Inferior parietal cortex (tissue), 1 donor: ENCODE results near the gene LILRA6.
"Not testable (repeated sequence)": the region's sequence is repeated elsewhere in the genome, so short reads cannot be mapped to it uniquely, and the experiment has no call there.

Source experiments
- DNase-seq: peaks from one replicate; pipeline ENCODE4 v3.0.0-alpha.2; 2016; ENCODE audit errors: extremely low spot score

The LILRA6 gene

DNA sequence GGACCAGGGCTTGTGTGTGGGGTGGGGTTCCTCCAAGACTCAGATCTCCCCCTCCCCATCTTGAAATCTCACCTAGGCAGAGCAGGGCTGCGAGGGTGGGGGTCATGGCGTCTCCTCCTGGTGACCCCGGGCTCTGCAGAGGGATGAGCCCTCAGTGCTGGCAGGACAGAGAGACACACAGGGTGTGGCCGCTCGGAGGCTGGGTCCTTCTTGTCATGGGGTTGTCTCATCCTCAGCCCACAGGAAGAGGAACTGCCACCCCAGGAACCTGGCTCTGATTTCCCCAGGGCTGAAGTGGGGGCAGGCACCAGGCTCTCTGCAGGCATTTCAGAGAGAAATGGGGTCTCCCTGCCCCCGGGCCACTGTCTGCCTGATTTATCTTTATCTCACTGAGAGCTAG is at the start of gene LILRA6:
Gene LILRA6, minus strand, starts transcription at position 145 of the 400 bp plus-strand sequence.
- not testable (repeated sequence) for DNase-seq

GRCh38 chr19:54289160-54289559 is 46.6 kb upstream of the LILRA6 start:
- not testable (repeated sequence) for DNase-seq

DNA sequence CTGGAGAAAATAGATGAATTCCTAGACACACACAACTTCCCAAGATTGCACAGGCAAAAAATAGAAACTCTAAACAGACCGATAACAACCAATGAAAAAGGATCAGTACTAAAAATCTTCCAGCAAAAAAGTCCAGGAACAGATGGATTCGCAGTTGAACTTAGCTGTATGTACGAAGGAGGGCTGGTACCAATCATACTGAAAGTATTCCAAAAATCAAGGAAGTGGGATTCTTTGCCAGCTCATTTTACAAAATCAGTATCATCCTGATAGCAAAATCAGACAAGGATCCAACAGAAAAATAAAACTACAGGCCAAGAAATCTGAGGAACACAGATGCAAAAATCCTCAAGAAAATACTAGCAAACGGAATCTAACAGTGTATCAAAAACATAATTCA is 44.9 kb upstream of the LILRA6 start:
- DNase-seq, result no peak

GRCh38 chr19:54286283-54286682 is 43.7 kb upstream of the LILRA6 start:
- not testable (repeated sequence) for DNase-seq

GRCh38 chr19:54285427-54286056 is 43.0 kb upstream of the LILRA6 start:
- not testable (repeated sequence) for DNase-seq

DNA sequence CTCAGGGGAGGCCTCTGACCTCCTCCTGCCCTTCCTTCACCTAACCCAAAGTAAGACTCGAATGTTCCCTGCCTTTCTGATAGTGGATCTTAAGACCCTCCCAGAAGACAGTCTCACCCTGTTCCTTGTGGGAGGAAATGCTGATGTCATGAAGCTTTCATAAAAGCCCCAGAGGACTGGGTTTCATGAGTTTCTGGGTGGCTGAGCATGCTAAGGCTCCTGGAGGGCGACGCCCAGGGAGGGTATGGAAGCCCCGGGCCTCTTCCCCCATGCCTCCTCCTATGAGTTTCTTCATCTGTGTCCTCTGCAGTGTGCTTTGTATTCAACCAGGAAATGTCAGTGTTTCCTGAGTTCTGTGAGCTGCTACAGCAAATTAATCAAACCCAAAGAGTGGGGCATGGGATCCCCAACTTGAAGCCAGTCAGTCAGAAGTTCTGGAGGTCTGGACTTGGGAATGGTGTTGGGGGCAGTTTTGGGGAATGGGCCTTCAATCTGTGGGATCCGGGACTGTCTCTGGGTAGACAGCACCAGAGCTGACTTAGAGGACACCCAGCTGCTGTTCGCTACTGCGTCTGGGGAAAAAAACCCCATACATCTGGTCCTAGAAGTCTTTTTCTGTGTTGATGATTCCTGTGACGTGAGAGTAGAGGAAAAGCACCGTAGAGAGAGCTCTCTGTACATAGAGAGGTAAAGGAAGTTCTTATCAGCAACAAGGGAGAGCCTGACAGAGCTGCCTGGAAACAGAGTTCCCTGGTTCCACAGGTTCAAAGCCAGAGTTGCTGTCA is 40.3 kb upstream of the LILRA6 start:
- DNase-seq, result no peak

DNA sequence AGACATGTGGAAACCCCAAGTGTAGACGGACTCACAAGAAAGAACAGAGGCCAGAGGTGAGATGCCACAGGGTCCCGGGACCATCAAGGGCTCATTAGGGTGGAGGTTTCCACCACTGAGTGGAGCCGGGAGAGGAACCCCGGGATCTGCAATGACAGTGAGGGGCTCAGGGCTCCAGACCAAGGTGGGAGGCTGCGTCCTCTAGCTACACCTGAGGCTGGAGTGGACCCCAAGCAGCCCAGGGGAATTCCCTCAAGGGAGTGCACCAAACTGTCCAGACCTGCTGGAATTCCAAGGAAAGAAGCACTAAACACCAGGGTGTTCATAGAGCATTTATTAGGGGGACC is 39.1 kb upstream of the LILRA6 start:
- not testable (repeated sequence) for DNase-seq

- DNase-seq, result no peak
Observed at GRCh38 chr19:54281007-54281728, 38.6 kb upstream of the LILRA6 start, which contains the start of gene LILRB2. Gene LILRB2, minus strand, starts transcription at chr19:54281110. Its CDS starts 614 bp downstream, at chr19:54280496.

GRCh38 chr19:54280441-54280840 is 37.9 kb upstream of the LILRA6 start:
- not testable (repeated sequence) for DNase-seq

DNA sequence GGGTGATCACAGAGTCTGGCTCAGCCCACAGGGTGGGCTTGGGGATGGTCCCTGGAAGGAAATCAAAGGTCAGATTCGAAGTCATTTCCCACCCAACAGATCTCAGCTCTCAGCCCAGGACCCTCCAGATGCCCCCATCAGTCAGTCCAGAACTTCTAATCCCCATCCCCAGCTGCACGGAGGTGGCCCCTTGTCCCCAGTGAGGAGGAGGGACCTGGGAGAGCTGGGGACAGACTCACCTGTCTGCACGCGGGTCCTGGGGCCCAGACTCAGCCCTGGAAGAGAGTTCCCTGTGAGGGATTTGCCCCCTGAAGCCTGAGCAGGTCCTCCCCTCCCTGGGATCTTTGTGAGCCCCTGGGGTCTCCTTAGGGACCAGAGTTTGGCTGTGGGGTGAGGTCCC is 37.4 kb upstream of the LILRA6 start:
- not testable (repeated sequence) for DNase-seq

- no peak for DNase-seq
Observed at GRCh38 chr19:54279406-54279962, 36.9 kb upstream of the LILRA6 start.

- not testable (repeated sequence) for DNase-seq
Observed at GRCh38 chr19:54278571-54279195, 36.1 kb upstream of the LILRA6 start.

DNA sequence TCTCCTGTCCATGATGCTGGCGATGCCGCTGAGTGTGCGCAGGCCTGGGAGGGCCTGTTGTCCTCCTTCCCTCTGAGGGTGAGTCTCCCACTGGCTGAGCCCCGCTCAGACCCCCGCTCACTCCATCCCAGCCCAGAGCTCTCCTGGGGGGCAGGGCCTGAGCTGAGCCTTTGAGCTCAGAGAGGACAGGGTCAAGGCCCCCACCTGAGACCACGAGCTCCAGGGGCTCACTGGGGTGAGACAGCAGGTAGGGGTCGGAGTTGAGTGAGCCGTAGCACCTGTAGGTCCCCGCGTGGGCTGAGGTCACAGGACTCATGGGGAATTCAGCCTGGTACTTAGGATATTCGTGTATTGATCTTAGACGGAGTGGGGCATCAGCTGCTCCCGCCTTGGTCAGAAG is 35.5 kb upstream of the LILRA6 start:
- DNase-seq, result not testable (repeated sequence)

DNA sequence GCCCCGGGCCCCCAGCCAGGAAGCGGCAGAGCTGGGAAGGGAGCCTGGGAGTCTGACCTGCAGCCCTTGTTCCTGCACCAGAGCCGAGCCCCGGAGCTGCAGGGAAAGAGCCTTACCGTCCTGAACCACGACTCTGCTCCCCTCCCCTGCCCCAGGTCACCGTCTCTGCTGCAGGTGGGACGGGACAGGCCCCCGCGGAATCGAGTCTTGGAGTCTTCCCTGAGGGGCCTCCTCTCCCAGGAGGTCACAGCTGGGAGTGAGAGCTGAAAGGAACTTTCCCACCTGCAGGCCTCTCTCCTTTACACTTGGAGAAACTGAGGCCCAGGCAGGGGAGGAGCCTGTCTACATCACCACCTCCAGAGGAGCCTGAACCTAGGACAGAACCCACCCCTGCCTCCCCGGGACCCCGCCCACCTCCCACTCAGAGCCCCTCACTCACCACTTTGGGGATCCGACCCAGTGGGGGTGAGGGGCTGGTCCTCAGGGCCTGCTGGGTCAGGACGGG is 34.6 kb upstream of the LILRA6 start:
- DNase-seq, result not testable (repeated sequence)

DNA sequence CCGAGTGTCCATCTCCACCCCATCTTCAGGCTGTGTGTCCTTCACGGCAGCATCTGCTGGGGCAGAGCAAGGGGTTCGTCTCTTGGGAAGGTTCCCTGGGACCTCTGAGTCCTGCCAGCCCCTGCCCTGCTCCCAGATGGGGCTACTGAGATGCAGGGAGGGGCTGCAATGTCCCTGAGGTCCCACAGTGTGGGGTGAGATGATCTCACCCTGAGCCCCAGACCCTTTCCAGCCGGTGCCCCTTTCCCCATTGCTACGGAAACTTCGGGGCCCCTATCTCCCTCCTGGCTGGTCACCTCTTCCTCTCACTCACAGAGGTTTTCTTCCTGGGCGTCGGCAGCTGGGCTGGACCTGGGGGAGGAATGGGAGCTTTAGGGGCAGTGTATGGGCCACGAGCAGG is 33.4 kb upstream of the LILRA6 start:
- DNase-seq, result no peak

DNA sequence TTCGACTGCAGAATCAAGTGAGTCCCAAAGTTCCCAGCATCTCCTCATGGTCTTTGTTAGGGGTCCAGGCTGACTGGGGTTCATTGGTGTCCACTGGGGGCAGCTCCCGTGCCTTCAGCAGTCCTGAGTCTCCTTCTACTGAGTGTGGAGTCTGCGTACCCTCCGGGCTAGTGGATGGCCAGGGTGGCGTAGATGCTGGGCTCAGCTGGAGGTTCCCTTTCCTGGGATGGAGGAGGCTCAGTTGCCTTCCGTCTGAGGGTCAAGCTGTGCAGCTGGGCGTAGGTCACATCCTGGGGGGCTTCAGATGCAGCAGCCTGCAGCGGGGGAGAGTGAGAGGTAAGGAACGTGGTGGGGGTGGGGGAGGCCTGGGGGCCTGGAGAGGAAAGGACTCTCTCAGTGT is 31.9 kb upstream of the LILRA6 start:
- not testable (repeated sequence) for DNase-seq

DNA sequence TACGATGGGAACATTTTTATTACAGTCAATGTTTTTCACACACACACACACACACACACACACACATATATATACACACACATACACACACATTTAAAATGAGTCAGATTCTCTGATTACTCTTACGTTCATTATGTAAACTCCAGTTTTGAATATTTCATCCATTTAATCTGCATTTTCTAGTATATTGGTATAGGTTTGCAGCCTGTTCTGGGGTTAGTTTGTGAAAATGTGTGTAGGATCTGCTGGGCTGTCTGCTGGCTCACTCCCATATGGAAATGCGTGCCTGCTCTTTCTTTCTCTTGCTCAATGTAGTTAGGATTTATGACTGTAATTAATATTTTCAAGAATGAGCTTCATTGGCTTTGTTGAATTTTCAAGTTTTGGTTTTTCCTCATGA is 31.2 kb upstream of the LILRA6 start:
- no peak for DNase-seq

GRCh38 chr19:54272181-54272580 is 29.6 kb upstream of the LILRA6 start:
- DNase-seq, result not testable (repeated sequence)

- DNase-seq, result not testable (repeated sequence)
Observed at GRCh38 chr19:54271587-54271986, 29.0 kb upstream of the LILRA6 start.

DNA sequence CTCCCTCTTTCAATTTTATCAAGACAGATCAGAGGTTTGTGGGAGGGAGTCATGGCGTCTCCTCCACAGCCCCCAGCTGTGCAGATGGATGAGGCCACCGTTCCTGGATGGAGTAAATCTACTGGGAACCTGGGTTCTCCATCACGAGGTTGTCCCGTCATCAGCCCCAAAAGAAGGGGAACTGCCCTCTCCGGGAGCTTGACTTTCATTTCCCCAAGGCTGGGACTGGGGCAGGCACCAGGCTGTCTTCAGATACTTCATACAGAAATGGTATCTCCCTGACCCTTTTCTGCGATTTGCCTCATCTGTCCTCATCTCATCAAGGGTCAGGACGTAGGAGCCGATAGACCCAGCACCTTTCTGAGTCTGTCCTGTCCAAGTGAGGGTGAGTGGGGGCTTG is 28.5 kb upstream of the LILRA6 start:
- no peak for DNase-seq

GRCh38 chr19:54268936-54269335 is 26.3 kb upstream of the LILRA6 start:
- DNase-seq, result no peak

DNA sequence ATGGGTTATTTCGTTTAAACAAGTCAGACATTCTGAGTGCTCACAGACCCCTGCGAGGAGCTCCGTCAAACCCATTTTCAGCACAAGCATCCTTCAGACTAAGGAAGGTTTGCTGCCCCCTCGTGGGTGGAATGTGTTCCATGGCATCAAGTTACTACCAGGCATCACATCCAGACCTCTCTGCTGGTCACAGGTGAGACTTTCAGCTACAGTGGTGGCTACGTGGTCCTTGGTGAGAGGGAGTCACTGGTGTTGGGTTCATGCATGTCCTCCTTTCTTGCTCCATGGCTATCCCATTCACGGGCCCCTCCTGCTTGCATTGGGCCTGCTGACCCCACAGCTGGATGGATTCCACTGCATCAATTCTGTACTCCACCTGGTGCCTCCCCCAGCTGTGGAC is 23.5 kb upstream of the LILRA6 start:
- peak; percentile 62 for DNase-seq
